HG02852 (cell line): Measurements from ENCODE around the gene PLS3.
A peak's percentile ranks its signal among the peaks of the same experiment; 100 is the strongest.
"Not testable (repeated sequence)": the region's sequence is repeated elsewhere in the genome, so short reads cannot be mapped to it uniquely, and the experiment has no call there.

ENCODE experiments used
- ATAC-seq: cut with Tn5 transposase; IDR thresholded peaks from one replicate; pipeline ENCODE4 v1.9.1; 2021; ENCODE audit warnings: mild to moderate bottlenecking, moderate library complexity; ENCODE audit not compliant: unreplicated experiment

The PLS3 gene

DNA sequence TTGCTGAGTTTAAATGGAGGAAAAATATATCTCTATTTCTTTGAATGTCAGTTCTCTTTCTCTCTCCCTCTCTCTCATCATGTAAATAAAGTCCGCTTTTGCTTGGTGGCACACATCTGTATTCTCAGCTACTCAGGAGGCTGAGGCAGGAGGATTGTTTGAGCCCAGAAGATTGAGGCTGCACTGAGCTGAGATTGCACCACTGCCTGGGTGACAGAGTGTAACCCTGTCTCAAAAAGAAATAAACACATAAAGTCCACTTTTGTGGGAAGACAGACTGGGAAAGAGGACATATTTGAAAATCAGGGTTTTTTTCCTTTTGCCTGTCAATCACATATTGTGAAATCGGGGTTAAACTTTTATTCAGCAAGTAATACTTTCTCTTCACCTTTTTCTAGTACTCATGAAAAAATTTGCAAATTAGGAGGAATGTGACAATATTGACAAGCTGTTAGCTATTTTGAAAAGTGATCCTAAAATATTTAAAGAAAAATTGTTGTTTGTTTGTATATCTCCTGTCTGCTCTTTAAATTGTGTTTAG lies 42.6 kb downstream of the PLS3 start:
- ATAC-seq = no peak

GRCh38 chrX:115606861-115607260 lies 45.9 kb downstream of the PLS3 start:
- ATAC-seq = no peak

GRCh38 chrX:115609621-115610020 lies 48.6 kb downstream of the PLS3 start:
- no peak for ATAC-seq

- ATAC-seq = peak; percentile 99
Observed at GRCh38 chrX:115616943-115617563, 56.1 kb downstream of the PLS3 start.

DNA sequence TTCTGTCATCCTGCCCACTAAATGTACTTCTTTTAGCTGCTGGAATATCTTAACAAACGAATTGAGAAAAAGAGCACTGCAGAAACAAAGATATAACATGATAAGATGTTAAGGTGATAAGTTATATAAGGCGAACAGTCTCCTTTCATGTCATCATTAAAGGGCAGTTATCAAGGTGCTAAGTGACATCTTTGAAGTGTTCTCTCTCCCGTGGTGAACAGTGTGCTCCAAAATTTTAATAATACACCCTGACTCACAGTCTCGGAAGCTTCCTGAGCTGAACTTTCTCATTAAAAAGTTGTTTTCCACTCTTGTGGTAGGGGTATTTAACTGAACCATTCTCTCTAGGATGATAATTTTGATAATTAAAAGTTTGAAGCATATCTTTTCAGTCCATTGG lies 61.6 kb downstream of the PLS3 start:
- no peak for ATAC-seq

DNA sequence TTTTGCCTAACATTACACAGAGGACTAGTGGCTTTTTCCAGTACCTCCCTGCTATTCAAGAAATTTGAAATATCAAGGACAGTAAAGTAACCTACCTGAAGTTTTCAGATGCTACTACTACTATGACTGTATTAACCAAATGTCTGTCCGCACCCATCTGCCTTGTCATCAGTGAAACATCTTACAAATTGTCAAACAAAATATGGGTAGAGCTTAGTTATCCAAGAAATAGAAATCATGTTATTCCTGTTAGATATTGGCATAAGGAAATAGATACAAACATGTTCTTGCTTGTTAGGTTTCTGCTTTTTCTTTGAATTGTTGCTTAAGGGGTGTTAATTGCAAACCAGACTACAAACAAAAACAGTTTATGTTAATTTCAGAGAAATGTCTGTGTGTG lies 63.9 kb downstream of the PLS3 start:
- ATAC-seq = no peak

DNA sequence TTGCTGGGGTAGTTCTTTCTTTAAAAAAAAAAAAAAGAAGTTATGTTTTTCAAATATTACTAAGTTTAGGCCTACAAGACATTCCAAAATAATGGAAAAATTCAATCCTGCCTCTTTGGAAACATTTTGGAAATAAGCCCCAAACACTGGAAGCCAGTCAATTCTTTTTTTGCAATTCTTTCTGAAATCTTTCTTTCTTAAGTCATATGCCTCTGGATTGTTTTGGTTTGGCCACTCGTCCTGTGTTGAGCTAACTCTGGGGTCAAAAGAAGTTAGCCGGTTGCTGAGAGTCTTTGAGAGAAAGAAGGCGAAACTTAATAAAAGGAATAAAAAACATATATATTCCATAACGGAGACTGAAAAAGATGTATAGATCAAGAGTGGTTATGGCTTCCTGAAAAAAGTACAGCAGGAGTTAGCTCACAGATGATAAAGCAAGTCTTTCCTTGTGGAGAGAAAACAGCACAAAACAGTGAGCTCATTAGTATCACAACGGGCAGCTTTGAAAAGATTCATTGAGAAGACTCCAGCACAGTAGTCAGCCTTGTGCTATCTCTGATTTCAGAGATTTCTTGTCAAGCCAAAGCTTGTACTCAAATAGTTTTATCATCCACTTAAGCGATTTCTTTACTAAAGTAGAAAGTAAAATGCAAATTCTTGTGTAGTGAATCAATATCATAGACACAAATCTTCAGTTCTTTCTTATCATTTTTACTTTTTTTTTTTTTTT lies 64.8 kb downstream of the PLS3 start:
- ATAC-seq = no peak

- ATAC-seq = no peak
Observed at GRCh38 chrX:115630204-115630603, 69.2 kb downstream of the PLS3 start.

DNA sequence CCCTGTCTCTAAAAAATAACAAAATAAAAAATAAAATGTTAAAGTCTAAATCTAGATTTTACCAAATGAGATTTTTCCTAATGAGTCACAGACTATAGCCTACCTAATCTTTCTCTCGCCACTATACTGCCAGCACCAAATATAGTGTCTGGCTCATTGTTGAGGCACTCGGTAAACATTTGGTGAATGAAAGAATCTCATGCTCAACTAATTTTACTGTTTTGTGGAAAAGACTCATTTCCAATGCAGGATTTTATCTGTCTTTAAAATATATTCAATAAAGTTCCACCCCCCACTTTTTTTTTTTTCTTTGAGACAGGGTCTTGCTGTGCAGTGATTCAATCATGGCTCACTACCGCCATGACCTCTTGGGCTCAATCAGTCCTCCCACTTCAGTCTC lies 71.5 kb downstream of the PLS3 start:
- ATAC-seq = no peak

GRCh38 chrX:115633397-115633796 lies 72.4 kb downstream of the PLS3 start:
- not testable (repeated sequence) for ATAC-seq

DNA sequence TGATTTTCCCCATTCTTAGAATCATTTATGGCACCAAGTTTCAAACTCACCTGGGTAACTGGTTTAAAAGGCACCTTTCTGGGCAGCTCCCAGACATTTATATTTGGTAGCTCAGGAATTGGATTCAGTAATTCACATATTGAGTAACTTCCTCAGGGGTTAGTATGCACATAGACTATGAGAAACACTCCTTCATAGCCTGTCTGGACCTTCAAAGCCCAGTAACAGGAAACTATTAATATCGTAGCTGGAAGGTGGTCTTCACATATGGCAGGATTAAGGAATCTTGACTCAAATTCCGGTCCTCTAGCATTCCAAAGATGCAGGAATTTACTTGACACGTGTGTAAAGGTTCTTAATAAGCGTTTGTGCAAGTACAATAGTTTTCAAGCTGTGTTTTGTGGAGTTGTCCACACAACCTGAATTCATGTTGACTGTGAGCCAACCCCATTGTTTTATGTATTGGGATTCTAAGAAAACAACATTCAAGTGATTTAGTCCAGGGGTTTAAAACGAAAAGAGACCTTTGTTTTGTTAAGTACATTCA lies 78.4 kb downstream of the PLS3 start:
- ATAC-seq = no peak

GRCh38 chrX:115642311-115642710 lies 81.3 kb downstream of the PLS3 start:
- ATAC-seq = no peak

GRCh38 chrX:115642895-115643530 lies 82.0 kb downstream of the PLS3 start:
- ATAC-seq = peak; percentile 45

DNA sequence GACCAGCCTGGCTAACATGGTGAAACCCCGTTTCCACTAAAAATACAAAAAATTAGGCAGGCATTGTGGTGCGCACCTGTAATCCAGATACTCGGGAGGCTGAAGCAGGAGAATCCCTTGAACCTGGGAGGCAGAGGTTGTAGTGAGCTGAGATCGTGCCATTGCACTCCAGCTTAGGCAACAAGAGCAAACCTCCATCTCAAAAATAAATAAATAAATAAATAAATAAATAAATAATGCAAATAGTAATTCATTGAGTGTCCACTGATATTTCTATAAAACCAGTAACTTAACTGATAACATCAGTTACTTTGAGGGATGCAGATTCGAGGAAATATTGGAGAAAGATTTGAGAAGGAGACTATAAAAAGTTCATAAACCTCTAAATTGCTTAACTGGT lies 83.4 kb downstream of the PLS3 start:
- ATAC-seq = not testable (repeated sequence)

DNA sequence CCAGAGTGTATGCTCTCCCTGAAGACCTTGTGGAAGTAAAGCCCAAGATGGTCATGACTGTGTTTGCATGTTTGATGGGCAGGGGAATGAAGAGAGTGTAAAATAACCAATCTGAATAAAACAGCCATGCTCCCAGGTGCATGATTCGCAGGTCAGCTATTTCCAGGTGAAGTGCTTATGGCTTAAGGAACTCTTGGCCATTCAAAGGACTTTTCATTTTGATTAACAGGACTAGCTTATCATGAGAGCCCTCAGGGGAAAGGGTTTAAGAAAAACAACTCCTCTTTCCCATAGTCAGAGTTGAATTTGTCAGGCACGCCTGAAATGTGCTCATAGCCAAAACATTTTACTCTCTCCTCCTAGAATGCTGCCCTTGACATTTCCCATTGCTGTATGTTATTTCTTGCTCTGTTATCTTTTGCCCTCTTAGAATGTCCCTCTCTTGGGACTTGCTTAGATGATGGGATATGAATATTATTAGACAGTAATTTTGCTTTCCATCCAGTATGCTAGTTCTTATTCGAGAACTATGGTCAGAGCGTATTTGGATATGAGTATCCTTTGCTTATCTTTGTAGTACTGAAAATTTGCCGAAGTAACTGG lies 88.6 kb downstream of the PLS3 start:
- no peak for ATAC-seq

DNA sequence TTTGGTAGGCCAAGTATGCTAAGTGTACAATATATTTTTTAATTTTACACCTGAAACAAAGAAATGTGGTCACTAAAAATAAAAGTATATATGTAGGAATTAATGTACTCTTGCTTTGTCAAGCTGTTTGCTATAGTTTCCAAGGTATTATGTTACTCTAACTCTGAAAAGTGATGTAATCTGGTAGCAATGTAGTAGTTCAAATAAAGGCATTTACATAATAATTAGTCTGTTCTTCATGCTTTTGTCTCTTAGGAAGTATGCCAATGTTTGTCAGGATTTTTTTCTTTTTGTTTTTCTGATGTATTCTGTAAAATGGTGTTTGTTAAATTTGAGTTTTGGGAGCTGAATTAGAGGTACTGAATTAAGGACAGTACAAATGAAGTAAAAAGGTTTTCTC lies 89.5 kb downstream of the PLS3 start:
- ATAC-seq = no peak

DNA sequence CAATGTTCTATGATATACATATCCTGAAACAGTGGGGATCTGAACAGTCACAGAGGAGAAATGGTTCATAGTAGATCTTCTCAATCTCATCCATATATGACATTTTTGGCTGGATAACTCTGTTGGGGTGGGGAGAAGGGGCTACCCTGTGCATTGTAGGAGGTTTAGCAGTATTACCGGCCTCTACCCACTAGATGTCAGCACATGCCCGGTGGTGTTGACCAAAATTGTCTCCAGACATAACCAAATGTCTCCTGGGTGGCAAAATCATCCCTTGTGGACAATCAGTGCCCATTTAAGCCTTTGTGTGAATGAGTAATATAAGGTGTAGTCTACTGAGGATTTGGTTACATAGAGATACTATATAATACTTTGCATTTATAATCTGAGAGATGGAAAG lies 89.9 kb downstream of the PLS3 start:
- peak; percentile 71 for ATAC-seq

DNA sequence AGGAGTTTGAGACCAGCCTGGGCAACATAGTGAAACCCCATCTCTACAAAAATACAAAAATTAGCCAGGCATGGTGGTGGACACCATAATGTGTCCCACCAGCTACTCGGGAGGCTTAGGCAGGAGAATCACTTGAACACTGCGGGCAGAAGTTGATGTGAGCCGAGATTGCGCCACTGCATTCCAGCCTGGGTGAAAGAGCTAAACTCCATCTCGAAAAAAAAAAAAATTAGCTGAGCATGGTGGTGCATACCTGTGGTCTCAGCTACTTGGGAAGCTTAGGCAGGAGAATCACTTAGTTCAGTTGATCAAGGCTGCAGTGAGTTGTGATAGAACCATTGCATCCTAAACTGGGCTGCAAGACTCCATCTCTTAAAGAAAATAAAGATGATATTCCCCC lies 91.2 kb downstream of the PLS3 start:
- ATAC-seq = no peak

GRCh38 chrX:115665122-115665521 lies 104.1 kb downstream of the PLS3 start:
- ATAC-seq = no peak

GRCh38 chrX:115679460-115679859 lies 118.5 kb downstream of the PLS3 start:
- ATAC-seq = no peak

DNA sequence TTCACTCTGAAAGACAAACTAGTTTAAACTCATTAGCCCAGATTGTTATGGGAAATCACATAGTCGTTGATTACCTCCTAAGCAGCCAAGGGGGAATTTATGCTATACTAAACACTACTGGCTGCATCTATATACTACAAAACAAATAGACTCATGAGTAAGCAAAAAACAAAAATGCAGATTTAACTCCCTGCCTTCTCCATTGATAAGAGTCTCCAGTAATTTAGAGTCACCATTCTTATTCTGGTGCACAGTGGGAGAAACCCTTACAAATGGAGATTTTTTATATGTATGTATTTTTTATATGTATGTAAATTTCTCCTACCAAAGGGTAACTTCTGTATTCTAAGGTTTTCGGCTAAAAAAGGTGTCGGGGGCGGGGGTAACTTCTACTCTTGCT lies 126.6 kb downstream of the PLS3 start:
- ATAC-seq = no peak
